ENCODE data around the gene FBXO42. TPM values are rescaled to one million over a fixed set of nuclear protein-coding genes. Genes with fewer than 3 reads are reported as not detected.

FBXO42 gene
- total RNA-seq, 4 donors from 2014 or later, result 21.0 to 30.3 (median 23.0) TPM

DNA sequence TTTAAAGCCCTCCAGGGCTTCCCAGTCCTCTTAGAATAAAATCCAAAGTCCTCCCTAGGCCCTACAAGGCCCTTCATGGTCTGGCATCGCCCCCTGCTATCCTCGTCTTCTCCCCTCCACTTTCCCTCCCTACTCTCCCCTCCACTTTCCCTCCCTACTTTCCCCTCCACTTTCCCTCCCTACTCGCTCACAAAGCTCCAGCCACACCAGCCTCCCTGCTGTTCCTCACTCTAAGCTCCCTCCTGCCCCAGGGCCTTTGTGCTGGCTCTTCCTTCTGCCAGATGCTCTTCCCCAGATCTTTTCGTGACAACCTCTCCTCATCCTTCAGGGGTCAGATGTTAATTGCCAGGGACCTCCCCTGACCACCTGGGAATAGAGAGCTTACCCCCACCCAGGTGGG lies 152.6 kb downstream of the FBXO42 start:
- no peak overlapping the region for H3K4me3 ChIP-seq
- DNase-seq, result no peak
- intact Hi-C loops (cut with DNase I; ENCODE audit: low total_unique reads), result loop anchor here (10.0 kb wide), 1 partner anchor 165 kb away; the partner anchor contains the start of gene SZRD1
- peaks cover 0 to 5% of the 10 kb centered on the region in 2 donors for H3K4me1 ChIP-seq
- TF ChIP-seq, protein P1, sequence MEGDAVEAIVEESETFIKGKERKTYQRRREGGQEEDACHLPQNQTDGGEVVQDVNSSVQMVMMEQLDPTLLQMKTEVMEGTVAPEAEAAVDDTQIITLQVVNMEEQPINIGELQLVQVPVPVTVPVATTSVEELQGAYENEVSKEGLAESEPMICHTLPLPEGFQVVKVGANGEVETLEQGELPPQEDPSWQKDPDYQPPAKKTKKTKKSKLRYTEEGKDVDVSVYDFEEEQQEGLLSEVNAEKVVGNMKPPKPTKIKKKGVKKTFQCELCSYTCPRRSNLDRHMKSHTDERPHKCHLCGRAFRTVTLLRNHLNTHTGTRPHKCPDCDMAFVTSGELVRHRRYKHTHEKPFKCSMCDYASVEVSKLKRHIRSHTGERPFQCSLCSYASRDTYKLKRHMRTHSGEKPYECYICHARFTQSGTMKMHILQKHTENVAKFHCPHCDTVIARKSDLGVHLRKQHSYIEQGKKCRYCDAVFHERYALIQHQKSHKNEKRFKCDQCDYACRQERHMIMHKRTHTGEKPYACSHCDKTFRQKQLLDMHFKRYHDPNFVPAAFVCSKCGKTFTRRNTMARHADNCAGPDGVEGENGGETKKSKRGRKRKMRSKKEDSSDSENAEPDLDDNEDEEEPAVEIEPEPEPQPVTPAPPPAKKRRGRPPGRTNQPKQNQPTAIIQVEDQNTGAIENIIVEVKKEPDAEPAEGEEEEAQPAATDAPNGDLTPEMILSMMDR (IDR thresholded peaks at IDR 0.05), result no peak
- no peak for TF ChIP-seq POLR2A (IDR thresholded peaks at IDR 0.05)
- H3K9me3 ChIP-seq, result no peaks in the 10 kb centered on the region
- H3K36me3 ChIP-seq, result no peaks in the 10 kb centered on the region
- H3K27ac ChIP-seq, result peak overlapping the region in 1 of 2 donors; percentile 48
- no peaks in the 10 kb centered on the region for H3K27me3 ChIP-seq

- intact Hi-C loops (cut with DNase I; ENCODE audit: low total_unique reads), result no loop called here
- TF ChIP-seq, protein P1 (IDR thresholded peaks at IDR 0.05), result no peak
- no peak for TF ChIP-seq POLR2A (IDR thresholded peaks at IDR 0.05)
- peaks cover 0 to 5% of the 10 kb centered on the region in 2 donors for H3K4me1 ChIP-seq
- H3K27ac ChIP-seq, result peak overlapping the region in 1 of 2 donors; percentile 48
- no peaks in the 10 kb centered on the region for H3K36me3 ChIP-seq
- no peak for DNase-seq
- H3K27me3 ChIP-seq, result no peaks in the 10 kb centered on the region
- H3K4me3 ChIP-seq, result no peak overlapping the region
- H3K9me3 ChIP-seq, result no peaks in the 10 kb centered on the region
Observed at GRCh38 chr1:16199157-16199501, 153.2 kb downstream of the FBXO42 start.

DNA sequence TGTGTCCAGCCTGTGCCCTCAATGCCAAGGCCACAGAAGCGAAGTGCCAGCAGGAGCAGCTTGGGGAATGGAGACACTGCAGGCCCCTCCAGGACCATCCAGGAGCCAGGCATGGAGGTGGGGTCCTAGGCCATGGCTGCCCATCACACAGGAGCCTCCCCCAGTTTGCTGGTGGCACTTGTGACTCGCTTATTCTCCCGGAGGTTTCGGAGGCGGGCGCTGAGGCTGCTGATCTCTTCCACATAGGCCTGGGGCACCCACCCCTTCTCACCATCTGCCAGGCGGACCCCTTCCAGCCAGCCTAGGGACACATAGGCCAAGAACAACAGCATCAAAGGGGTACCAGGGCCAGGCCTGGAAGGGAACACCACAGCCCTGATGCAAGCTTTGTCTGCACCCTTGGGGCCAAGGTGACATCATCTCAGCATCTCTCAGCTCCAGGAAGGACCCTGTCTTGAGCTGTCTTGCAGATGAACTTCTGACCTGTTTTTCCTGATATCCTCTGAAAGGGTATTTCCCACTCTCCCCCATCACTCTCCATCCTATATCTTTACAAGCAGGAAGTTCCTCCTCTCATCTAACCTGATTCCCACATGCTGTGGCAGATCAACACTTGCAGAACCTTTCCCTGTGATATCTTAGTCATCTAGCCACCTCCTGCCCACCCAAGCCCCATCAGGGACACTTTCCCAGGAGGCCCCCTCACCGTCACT lies 153.7 kb downstream of the FBXO42 start:
- no peaks in the 10 kb centered on the region for H3K9me3 ChIP-seq
- peak overlapping the region in 1 of 2 donors; percentile 48 for H3K27ac ChIP-seq
- TF ChIP-seq POLR2A (IDR thresholded peaks at IDR 0.05), result no peak
- TF ChIP-seq, protein P1 (IDR thresholded peaks at IDR 0.05), result no peak
- H3K4me1 ChIP-seq, result peaks cover 0 to 5% of the 10 kb centered on the region in 2 donors
- no peak for DNase-seq
- H3K27me3 ChIP-seq, result no peaks in the 10 kb centered on the region
- intact Hi-C loops (cut with DNase I; ENCODE audit: low total_unique reads), result no loop called here
- no peak overlapping the region for H3K4me3 ChIP-seq
- H3K36me3 ChIP-seq, result no peaks in the 10 kb centered on the region

- Histone ChIP-seq H3K27me3 (no peaks in the 10 kb centered on the region), H3K36me3 (no peaks in the 10 kb centered on the region), H3K4me1 (peaks cover 0 to 5% of the 10 kb centered on the region in 2 donors), H3K9me3 (no peaks in the 10 kb centered on the region), H3K27ac (peak overlapping the region; percentile 65 to 82), H3K4me3 (no peak overlapping the region)
- DNase-seq, result no peak
- intact Hi-C loops (cut with DNase I; ENCODE audit: low total_unique reads), result no loop called here
- TF ChIP-seq POLR2A (IDR thresholded peaks at IDR 0.05), result no peak
- TF ChIP-seq, protein P1 (IDR thresholded peaks at IDR 0.05), result no peak
Observed at GRCh38 chr1:16196874-16197273, 155.4 kb downstream of the FBXO42 start.

Small RNA genes within 50 kb of the gene (small RNA-seq; reads per million reads assigned to genes)
- gene MT1XP1, result not detected

Other genes with a start within 250 kb of the FBXO42 start
- 10 to 100 TPM in 2 of 4 donors, 1 to 10 TPM in 2; 2.4 to 32.9 (median 16.3) TPM for gene EPHA2, start 196.4 kb downstream of the FBXO42 start, total RNA-seq
- gene ARHGEF19, start 139.8 kb downstream of the FBXO42 start, total RNA-seq, result 10 to 100 TPM in 2 of 4 donors, 1 to 10 TPM in 2; 3.6 to 26.8 (median 12.2) TPM
- gene CPLANE2, start 115.3 kb downstream of the FBXO42 start, total RNA-seq, result 1 to 10 TPM; 5.1 to 7.4 (median 5.5) TPM
- gene SZRD1, start 14.8 kb upstream of the FBXO42 start, total RNA-seq, result 100 to 1,000 TPM in 1 of 4 donors, 10 to 100 TPM in 3; 24.4 to 126 (median 47.2) TPM
- gene SPATA21, start 84.9 kb upstream of the FBXO42 start, total RNA-seq, result under 1 TPM in 1 of 4 donors, not detected in 3; 0.27 TPM
- gene NECAP2, start 88.2 kb upstream of the FBXO42 start, total RNA-seq, result 10 to 100 TPM; 36.0 to 60.1 (median 38.6) TPM
- 1,000 to 10,000 TPM in 1 of 4 donors, under 1 TPM in 3; under 0.01 to 2,125 (median under 0.01) TPM for gene RNU1-1, start 161.8 kb upstream of the FBXO42 start, total RNA-seq